HepG2 (cell line): ENCODE data around the gene TGFBRAP1. TPM values are rescaled to one million over a fixed set of nuclear protein-coding genes. Genes with fewer than 3 reads are reported as not detected.

Source experiments
- FOXA1 ChIP-seq, 2 experiments: fragments of 450-650 bp in 1 of 2; sonication (generic) in 1 of 2; formaldehyde crosslinking in 1 of 2; IDR thresholded peaks; 2 replicates each; pipeline versions ENCODE4 v1.4.0 to v1.6.1; 2016 to 2020; ENCODE audit warnings: missing genetic modification reagents in 1 of 2
- HMG20A ChIP-seq: IDR thresholded peaks from 2 replicates; pipeline ENCODE4 v1.6.1; 2016; ENCODE audit warnings: borderline replicate concordance
- IRF2 ChIP-seq: IDR thresholded peaks from 2 replicates; pipeline ENCODE4 v1.6.1; 2018; ENCODE audit warnings: missing genetic modification reagents, missing compliant biosample characterization
- SALL1 ChIP-seq: sonication (generic); formaldehyde crosslinking; IDR thresholded peaks from 2 replicates; pipeline ENCODE4 v1.8.0; 2022; ENCODE audit warnings: mild to moderate bottlenecking, missing genetic modification reagents
- TARDBP ChIP-seq: sonication (generic); formaldehyde crosslinking; IDR thresholded peaks from 2 replicates; pipeline ENCODE4 v1.8.0; 2022; ENCODE audit warnings: mild to moderate bottlenecking, missing genetic modification reagents
- ZNF687 ChIP-seq: sonication (generic); formaldehyde crosslinking; IDR thresholded peaks from 2 replicates; pipeline ENCODE4 v1.5.1; 2020; ENCODE audit warnings: mild to moderate bottlenecking, missing genetic modification reagents, moderate library complexity
- polyA plus RNA-seq, 8 experiments: library from polyadenylated mRNA; depleted of rRNA in 3 of 8; stranded (reverse) in 7 of 8; unstranded in 1 of 8; fragments of >200 nt; fragmentation: Illumina TruSeq in 4 of 8; extraction: Trizol in 4 of 8; gene quantifications; 2 replicates each; pipeline versions ENCODE4 v1.2.1 to v1.2.3, GENCODE V29; 2011 to 2016; ENCODE audit warnings: low read depth in 4 of 8, missing spikeins in 1 of 8, mixed read lengths in 1 of 8; ENCODE audit not compliant: insufficient read depth in 1 of 8
- total RNA-seq, 5 experiments: library from RNA; depleted of rRNA; stranded (reverse); fragments of >200 nt; fragmentation: Illumina TruSeq; extraction: Trizol; gene quantifications; 2 replicates each; pipeline ENCODE4 v1.2.3, GENCODE V29; 2016; ENCODE audit warnings: low read depth in 1 of 5
- TF ChIP-seq, protein P1 (sequence below): sonication (generic); formaldehyde crosslinking; conservative IDR thresholded peaks from 2 replicates; pipeline ENCODE4 v1.4.0; 2020; ENCODE audit warnings: mild to moderate bottlenecking, missing genetic modification reagents, moderate library complexity

Gene TGFBRAP1
- total and polyA plus RNA-seq, 2 of the 13 experiments (the other 11 are each of a cell fraction or from before 2014, with no cell fraction given), result 12.7 to 22.9 TPM

DNA sequence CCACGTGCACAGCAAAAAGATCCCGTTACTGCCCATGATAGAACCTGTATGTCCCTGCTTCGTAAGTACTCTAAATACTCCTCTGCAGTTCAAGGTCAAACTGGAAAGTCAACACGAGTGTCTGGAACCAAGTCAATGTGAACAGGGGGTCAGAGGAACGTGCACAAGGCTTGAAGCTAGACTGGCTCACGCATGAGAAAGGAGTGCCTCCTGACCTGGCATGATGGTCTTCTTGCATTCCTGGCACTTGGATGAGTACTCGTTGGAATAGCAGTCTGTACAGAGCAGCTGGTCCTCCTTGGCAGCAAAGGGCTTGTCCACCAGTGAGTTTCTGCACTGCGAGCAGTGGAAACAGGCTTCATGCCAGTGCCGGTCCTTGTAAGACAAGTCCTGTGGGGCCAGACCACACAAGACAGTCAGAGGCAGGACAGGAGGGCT is 43.8 kb upstream of the TGFBRAP1 start (continued):
- TF ChIP-seq, protein P1, sequence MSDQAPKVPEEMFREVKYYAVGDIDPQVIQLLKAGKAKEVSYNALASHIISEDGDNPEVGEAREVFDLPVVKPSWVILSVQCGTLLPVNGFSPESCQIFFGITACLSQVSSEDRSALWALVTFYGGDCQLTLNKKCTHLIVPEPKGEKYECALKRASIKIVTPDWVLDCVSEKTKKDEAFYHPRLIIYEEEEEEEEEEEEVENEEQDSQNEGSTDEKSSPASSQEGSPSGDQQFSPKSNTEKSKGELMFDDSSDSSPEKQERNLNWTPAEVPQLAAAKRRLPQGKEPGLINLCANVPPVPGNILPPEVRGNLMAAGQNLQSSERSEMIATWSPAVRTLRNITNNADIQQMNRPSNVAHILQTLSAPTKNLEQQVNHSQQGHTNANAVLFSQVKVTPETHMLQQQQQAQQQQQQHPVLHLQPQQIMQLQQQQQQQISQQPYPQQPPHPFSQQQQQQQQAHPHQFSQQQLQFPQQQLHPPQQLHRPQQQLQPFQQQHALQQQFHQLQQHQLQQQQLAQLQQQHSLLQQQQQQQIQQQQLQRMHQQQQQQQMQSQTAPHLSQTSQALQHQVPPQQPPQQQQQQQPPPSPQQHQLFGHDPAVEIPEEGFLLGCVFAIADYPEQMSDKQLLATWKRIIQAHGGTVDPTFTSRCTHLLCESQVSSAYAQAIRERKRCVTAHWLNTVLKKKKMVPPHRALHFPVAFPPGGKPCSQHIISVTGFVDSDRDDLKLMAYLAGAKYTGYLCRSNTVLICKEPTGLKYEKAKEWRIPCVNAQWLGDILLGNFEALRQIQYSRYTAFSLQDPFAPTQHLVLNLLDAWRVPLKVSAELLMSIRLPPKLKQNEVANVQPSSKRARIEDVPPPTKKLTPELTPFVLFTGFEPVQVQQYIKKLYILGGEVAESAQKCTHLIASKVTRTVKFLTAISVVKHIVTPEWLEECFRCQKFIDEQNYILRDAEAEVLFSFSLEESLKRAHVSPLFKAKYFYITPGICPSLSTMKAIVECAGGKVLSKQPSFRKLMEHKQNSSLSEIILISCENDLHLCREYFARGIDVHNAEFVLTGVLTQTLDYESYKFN (CRISPR knock-in tag), result 0 out of 2 replicates have a peak, but pooled peaks have one; percentile 13
- TF ChIP-seq TARDBP (CRISPR knock-in tag) (no peak), HMG20A (CRISPR knock-in tag) (peak; percentile 29; the same call in 1 of the 2 replicates), ZNF687 (CRISPR knock-in tag) (peak; percentile 27), SALL1 (peak; percentile 22; the same call in 1 of the 2 replicates), FOXA1 (IDR thresholded peaks at IDR 0.05) (no peak), FOXA1 (CRISPR knock-in tag; IDR thresholded peaks at IDR 0.05) (peak; percentile 62), IRF2 (no peak)
- TF ChIP-seq, all 625 proteins: peak for 16
